Measurements from ENCODE around the gene TRERF1.

DNA sequence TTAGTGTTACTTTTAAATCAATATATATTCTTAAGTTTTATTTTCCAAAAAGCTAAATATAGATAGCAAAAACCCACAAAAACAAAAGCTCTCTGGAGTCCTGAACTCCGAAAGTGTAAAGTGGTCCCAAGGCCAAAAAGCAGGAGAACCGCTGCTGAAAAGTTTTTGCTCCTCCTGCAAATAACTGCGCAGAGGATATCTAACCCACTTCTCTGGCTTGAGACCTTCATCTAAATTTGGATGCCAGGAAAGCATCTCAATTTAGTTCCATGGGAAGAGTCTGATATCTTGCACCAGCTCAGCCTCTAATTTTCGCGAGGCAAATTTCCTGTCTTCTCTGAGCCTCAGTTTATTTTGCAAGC is 234.6 kb downstream of the TRERF1 start:
- no peak for TF ChIP-seq CTCF (conservative IDR thresholded peaks at IDR 0.05)
- no peak for TF ChIP-seq EZH2 (IDR thresholded peaks at IDR 0.05; ENCODE audit: low read depth)
